SU-DHL-6 (cell line): ENCODE data around the gene SUPT4H1.

Experiments used
- H2AFZ ChIP-seq: fragments of 200-600 bp; sonication (generic); 2 replicates; pipeline ENCODE4 v1.6.1; 2014; ENCODE audit warnings: low read depth, mild to moderate bottlenecking, moderate library complexity, mixed read lengths, antibody characterized with exemption, low read length; ENCODE audit not compliant: severe bottlenecking
- H3F3A ChIP-seq: fragments of 200-600 bp; shearing (Covaris generic); 2 replicates; pipeline ENCODE4 v1.6.0; 2016; ENCODE audit warnings: antibody characterized with exemption, mild to moderate bottlenecking; ENCODE audit not compliant: insufficient read depth
- H3K27ac ChIP-seq: fragments of 200-600 bp; sonication (generic); 2 replicates; pipeline ENCODE4 v1.5.1; 2016; ENCODE audit warnings: low read depth, mild to moderate bottlenecking, low read length, moderate library complexity, mixed read lengths
- H3K27me3 ChIP-seq: fragments of 200-600 bp; sonication (generic), shearing (Covaris generic); 2 replicates; pipeline ENCODE4 v1.6.0; 2014; ENCODE audit warnings: mild to moderate bottlenecking, low read length
- H3K36me3 ChIP-seq: fragments of 200-600 bp; sonication (generic); 2 replicates; pipeline ENCODE4 v1.6.1; 2014; ENCODE audit warnings: mild to moderate bottlenecking, low read length, mixed read lengths
- H3K4me2 ChIP-seq: fragments of 300-600, 200-600 bp; shearing (Covaris generic), sonication (generic); 2 replicates; pipeline ENCODE4 v1.6.0; 2014; ENCODE audit warnings: low read length, low read depth, mild to moderate bottlenecking; ENCODE audit not compliant: poor library complexity, severe bottlenecking
- H3K4me3 ChIP-seq: fragments of 200-600 bp; sonication (generic); 2 replicates; pipeline ENCODE4 v1.5.1; 2014; ENCODE audit warnings: antibody characterized with exemption, low read length, mild to moderate bottlenecking, mixed read lengths; ENCODE audit not compliant: insufficient read depth, poor library complexity, severe bottlenecking
- H3K79me2 ChIP-seq: fragments of 200-600 bp; sonication (generic); 2 replicates; pipeline ENCODE4 v1.6.1; 2014; ENCODE audit warnings: mild to moderate bottlenecking, low read length, moderate library complexity; ENCODE audit not compliant: insufficient read depth
- H3K9ac ChIP-seq: fragments of 200-600 bp; sonication (generic); 2 replicates; pipeline ENCODE4 v1.7.0; 2014; ENCODE audit warnings: mild to moderate bottlenecking, low read length
- H3K9me2 ChIP-seq: fragments of 200-600 bp; sonication (generic); replicated peaks from 2 replicates; pipeline ENCODE4 v1.6.1; 2014; ENCODE audit warnings: low read length; ENCODE audit not compliant: insufficient read depth
- H3K9me3 ChIP-seq: fragments of 200-600 bp; sonication (generic); 2 replicates; pipeline ENCODE4 v1.6.1; 2014; ENCODE audit warnings: low read length, mixed read lengths; ENCODE audit not compliant: insufficient read depth
- H4K20me1 ChIP-seq: fragments of 200-600 bp; sonication (generic); 2 replicates; pipeline ENCODE4 v1.6.1; 2014; ENCODE audit warnings: low read depth, mild to moderate bottlenecking, antibody characterized with exemption, low read length, moderate library complexity, mixed read lengths
- CTCF ChIP-seq: fragments of 200-600 bp; sonication (generic); IDR thresholded peaks from one replicate; pipeline ENCODE4 v1.5.1; 2017; ENCODE audit warnings: antibody characterized with exemption, mild to moderate bottlenecking, low read length, moderate library complexity; ENCODE audit not compliant: insufficient read depth, poor library complexity, severe bottlenecking
- EZH2phosphoT487 ChIP-seq: fragments of 200-600 bp; sonication (generic), shearing (Covaris generic); conservative IDR thresholded peaks from 2 replicates; pipeline ENCODE4 v1.6.1; 2018; ENCODE audit warnings: mild to moderate bottlenecking, antibody characterized with exemption, low read length, moderate library complexity, mixed read lengths

Gene SUPT4H1

GRCh38 chr17:58314706-58315015, 37.3 kb downstream of the SUPT4H1 start:
- Histone ChIP-seq H3K4me3 (no peak overlapping the region), H2AFZ (no peak overlapping the region), H3K27me3 (no peaks in the 10 kb centered on the region), H4K20me1 (no peaks in the 10 kb centered on the region), H3K9ac (no peak overlapping the region), H3K4me2 (no peak overlapping the region), H3K36me3 (no peaks in the 10 kb centered on the region), H3K9me3 (no peaks in the 10 kb centered on the region), H3K9me2 (no peaks in the 10 kb centered on the region), H3K27ac (no peak overlapping the region), H3F3A (no peaks in the 10 kb centered on the region), H3K79me2 (no peaks in the 10 kb centered on the region)
- TF ChIP-seq EZH2phosphoT487 (no peak), CTCF (no peak)

DNA sequence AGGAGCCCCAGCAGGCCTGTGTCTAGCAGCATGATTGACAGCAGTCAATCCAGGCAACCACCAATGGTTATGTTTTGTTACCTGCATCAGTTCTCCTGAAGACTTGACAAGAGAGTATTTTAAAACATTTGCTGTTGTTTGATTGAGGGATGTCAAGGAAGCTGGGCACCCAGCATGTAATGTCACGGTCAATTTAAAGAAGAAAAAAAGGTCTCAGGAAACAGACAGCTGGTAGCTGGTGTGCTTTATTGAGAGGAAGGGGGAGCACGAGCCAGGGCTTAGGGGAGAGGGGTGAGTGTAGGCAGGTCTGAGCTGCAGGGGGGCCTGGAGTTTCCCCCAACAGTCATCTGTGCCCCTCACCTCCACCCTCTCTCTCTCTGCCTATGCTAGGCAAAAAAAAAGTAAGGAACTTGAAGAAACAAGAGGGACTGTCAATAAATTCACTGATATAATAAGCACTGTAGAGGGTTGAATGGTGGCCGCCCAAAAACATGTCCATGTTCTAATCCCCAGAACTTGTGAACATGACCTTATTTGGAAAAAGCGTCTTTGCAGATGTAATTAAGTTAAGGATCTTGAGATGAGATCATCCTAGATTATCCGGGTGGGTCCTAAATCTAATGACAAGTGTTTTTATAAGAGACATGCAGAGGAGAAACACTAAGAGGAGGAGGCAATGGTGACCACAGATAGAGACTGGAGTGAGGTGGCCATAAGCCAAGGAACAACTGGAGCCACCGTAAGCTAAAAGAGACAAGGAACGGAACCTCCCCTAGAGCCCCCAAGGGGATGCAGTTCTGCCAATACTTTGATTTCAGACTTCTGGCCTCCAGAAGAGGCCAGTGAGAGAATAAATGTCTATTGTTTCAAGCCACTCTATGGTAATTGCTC, 37.9 kb downstream of the SUPT4H1 start:
- no peaks in the 10 kb centered on the region for H3K36me3 ChIP-seq
- H3K4me3 ChIP-seq, result no peak overlapping the region
- no peaks in the 10 kb centered on the region for H3K9me3 ChIP-seq
- H3K27ac ChIP-seq, result no peak overlapping the region
- TF ChIP-seq EZH2phosphoT487 (no peak), CTCF (no peak)
- H4K20me1 ChIP-seq, result no peaks in the 10 kb centered on the region
- no peak overlapping the region for H3K4me2 ChIP-seq
- no peaks in the 10 kb centered on the region for H3K9me2 ChIP-seq
- H3K79me2 ChIP-seq, result no peaks in the 10 kb centered on the region
- H2AFZ ChIP-seq, result no peak overlapping the region
- no peaks in the 10 kb centered on the region for H3F3A ChIP-seq
- H3K27me3 ChIP-seq, result no peaks in the 10 kb centered on the region
- no peak overlapping the region for H3K9ac ChIP-seq

- Histone ChIP-seq H3K4me2 (no peak overlapping the region), H3K4me3 (no peak overlapping the region), H3K9me2 (no peaks in the 10 kb centered on the region), H3K9me3 (no peaks in the 10 kb centered on the region), H3F3A (no peaks in the 10 kb centered on the region), H3K27me3 (no peaks in the 10 kb centered on the region), H3K79me2 (no peaks in the 10 kb centered on the region), H3K36me3 (no peaks in the 10 kb centered on the region), H4K20me1 (no peaks in the 10 kb centered on the region), H3K9ac (no peak overlapping the region), H2AFZ (no peak overlapping the region), H3K27ac (no peak overlapping the region)
- TF ChIP-seq CTCF, result no peak
- TF ChIP-seq EZH2phosphoT487, result no peak
These were observed 39.2 kb downstream of the SUPT4H1 start for GRCh38 chr17:58312829-58313228.
